GM12878 (cell line): ENCODE results near the gene SORCS2. TPM values are rescaled to one million over a fixed set of nuclear protein-coding genes. Genes with fewer than 3 reads are reported as not detected.

Experiments used
- CBX5 ChIP-seq: sonication (generic); IDR thresholded peaks from 2 replicates; pipeline ENCODE4 v1.6.1; 2016; ENCODE audit warnings: low read depth, moderate library complexity, mild to moderate bottlenecking, inconsistent platforms
- CEBPB ChIP-seq, 2 experiments: fragments of 150-350 bp in 1 of 2; IDR thresholded peaks; 2 replicates each; pipeline ENCODE4 v1.6.1; 2012 to 2014; ENCODE audit warnings: low read depth in 2 of 2, low read length in 2 of 2, borderline replicate concordance in 1 of 2, inconsistent platforms in 1 of 2
- JUND ChIP-seq: IDR thresholded peaks from 2 replicates; pipeline ENCODE4 v1.6.1; 2012; ENCODE audit warnings: low read depth, mild to moderate bottlenecking, low read length, improper control_type of control experiment, moderate library complexity
- NFIC ChIP-seq: IDR thresholded peaks from 2 replicates; pipeline ENCODE4 v1.6.1; 2012; ENCODE audit warnings: low read depth, mild to moderate bottlenecking, inconsistent platforms, low read length, moderate library complexity
- NKRF ChIP-seq: fragments of 450-650 bp; conservative IDR thresholded peaks from 2 replicates; pipeline ENCODE4 v1.6.1; 2017; ENCODE audit warnings: mild to moderate bottlenecking, moderate library complexity
- PRDM15 ChIP-seq: fragments of 450-650 bp; formaldehyde crosslinking; IDR thresholded peaks from 2 replicates; pipeline ENCODE4 v1.4.0; 2020; ENCODE audit warnings: mild to moderate bottlenecking, moderate library complexity
- SKIL ChIP-seq: fragments of 450-650 bp; IDR thresholded peaks from 2 replicates; pipeline ENCODE4 v1.6.1; 2017; ENCODE audit warnings: mild to moderate bottlenecking, low read depth, inconsistent platforms; ENCODE audit not compliant: poor library complexity, severe bottlenecking
- ZBTB40 ChIP-seq: fragments of 450-650 bp; IDR thresholded peaks from 2 replicates; pipeline ENCODE4 v1.6.1; 2016; ENCODE audit warnings: mild to moderate bottlenecking, moderate library complexity, borderline replicate concordance
- polyA plus RNA-seq, 11 experiments: library from polyadenylated mRNA; depleted of rRNA in 4 of 11; unstranded in 6 of 11; stranded (reverse) in 5 of 11; fragments of >200 nt; fragmentation: Nextera tagmentation in 4 of 11; fragmentation: Illumina TruSeq in 1 of 11; extraction: Ambion mirVana in 4 of 11; extraction: Trizol in 1 of 11; gene quantifications; 1 replicate in 1 of 11; 2 replicates in 10 of 11; pipeline versions ENCODE4 v1.2.1 to v1.2.3, GENCODE V29; 2011 to 2016; ENCODE audit warnings: inconsistent platforms in 2 of 11, missing spikeins in 2 of 11, low read depth in 1 of 11
- total RNA-seq, 4 experiments: library from RNA; depleted of rRNA in 3 of 4; stranded (reverse); fragments of >200 nt in 3 of 4; fragmentation: Illumina TruSeq in 1 of 4; extraction: Trizol in 1 of 4; gene quantifications; 2 replicates each; pipeline versions ENCODE4 v1.2.1 to v1.2.3, GENCODE V29; 2013 to 2021

Gene SORCS2
- total and polyA plus RNA-seq, 10 of the 15 experiments (the other 5 are each of a cell fraction or from before 2014, with no cell fraction given), result 0.01 to 0.15 (median 0.05) TPM; not detected in 5

- TF ChIP-seq PRDM15 (CRISPR knock-in tag) (no peak), JUND (no peak), SKIL (no peak), CEBPB (IDR thresholded peaks at IDR 0.05; ENCODE audit: borderline replicate concordance in 1 of 2, low read depth in 2 of 2, low read length in 2 of 2) (no peak), ZBTB40 (no peak), CBX5 (no peak), NFIC (no peak), NKRF (no peak)
- TF ChIP-seq, all 136 proteins: peak for 0
Measured at GRCh38 chr4:7466215-7466614, 273.9 kb downstream of the SORCS2 start (continued).
